AG04450 (cell line): Measurements from ENCODE around the gene ENOX1. TPM values are rescaled to one million over a fixed set of nuclear protein-coding genes. Genes with fewer than 3 reads are reported as not detected.

Experiments
- CTCF ChIA-PET: fragments of 300-600, 350-600 bp; formaldehyde crosslinking; extraction: SDS; loops from one replicate; lab custom pipeline; 2022; ENCODE audit warnings: antibody characterized with exemption, inconsistent platforms; lab: Charles Lee
- POLR2A ChIA-PET: fragments of 350-600 bp; formaldehyde crosslinking; extraction: SDS; loops from one replicate; lab custom pipeline; 2021; ENCODE audit warnings: antibody characterized with exemption, inconsistent platforms; lab: Yijun Ruan, JAX
- DNase-seq: peaks from one replicate; pipeline ENCODE4 v3.0.0-alpha.2; 2011; ENCODE audit warnings: low read depth, low spot score
- H3K27ac ChIP-seq: one replicate; pipeline ENCODE4 v1.5.1; 2012; ENCODE audit warnings: low read depth, low read length, control low read depth
- H3K27me3 ChIP-seq: one replicate; pipeline ENCODE4 v1.6.0; 2012; ENCODE audit warnings: low read length; ENCODE audit not compliant: control insufficient read depth, insufficient read depth
- H3K4me3 ChIP-seq: 2 replicates; pipeline ENCODE4 v1.5.1; 2011; ENCODE audit warnings: mild to moderate bottlenecking, low read depth, low read length, control low read depth
- H3K9me3 ChIP-seq: 2 replicates; pipeline ENCODE4 v1.5.1; 2012; ENCODE audit warnings: low read length; ENCODE audit not compliant: control insufficient read depth, insufficient read depth
- CTCF ChIP-seq: IDR thresholded peaks from 2 replicates; pipeline ENCODE4 v1.5.1; 2011; ENCODE audit warnings: low read depth, low read length, control low read depth, inconsistent platforms
- polyA plus RNA-seq: library from polyadenylated mRNA; depleted of rRNA; stranded (reverse); fragments of >200 nt; gene quantifications from 2 replicates; pipeline ENCODE4 v1.2.3, GENCODE V29; 2011

The ENOX1 gene
- polyA plus RNA-seq, 1 experiment: 3.9 TPM

- ChIA-PET CTCF (no interaction called here), POLR2A (no interaction called here)
- TF ChIP-seq CTCF: no peak
- no peaks in the 10 kb centered on the region for H3K27me3 ChIP-seq
- no peak overlapping the region for H3K4me3 ChIP-seq
- no peaks in the 10 kb centered on the region for H3K9me3 ChIP-seq
- no peak overlapping the region for H3K27ac ChIP-seq
- no peak for DNase-seq
Measured at GRCh38 chr13:43375797-43376465, 410.8 kb downstream of the ENOX1 start.

- Histone ChIP-seq H3K27ac (no peak overlapping the region), H3K4me3 (no peak overlapping the region), H3K9me3 (no peaks in the 10 kb centered on the region), H3K27me3 (no peaks in the 10 kb centered on the region)
- no peak for DNase-seq
- CTCF ChIA-PET: no interaction called here
- no peak for TF ChIP-seq CTCF
- POLR2A ChIA-PET: interaction anchor here (0.8 kb wide), 1 partner anchor 469 kb away, joined by 7 read pairs; no protein-coding TSS in a partner anchor
Measured at GRCh38 chr13:43374621-43375020, 412.2 kb downstream of the ENOX1 start.

- no peak overlapping the region for H3K4me3 ChIP-seq
- TF ChIP-seq CTCF: no peak
- ChIA-PET POLR2A (no interaction called here), CTCF (no interaction called here)
- no peaks in the 10 kb centered on the region for H3K9me3 ChIP-seq
- no peaks in the 10 kb centered on the region for H3K27me3 ChIP-seq
- no peak overlapping the region for H3K27ac ChIP-seq
- no peak for DNase-seq
Measured at GRCh38 chr13:43373400-43373799, 413.4 kb downstream of the ENOX1 start.

GRCh38 chr13:43370842-43371241 lies 415.9 kb downstream of the ENOX1 start:
- no peak for TF ChIP-seq CTCF
- POLR2A ChIA-PET: no interaction called here

GRCh38 chr13:43369319-43369718 lies 417.5 kb downstream of the ENOX1 start:
- no peak for TF ChIP-seq CTCF
- no peak for DNase-seq
- Histone ChIP-seq H3K4me3 (no peak overlapping the region), H3K27ac (no peak overlapping the region), H3K9me3 (no peaks in the 10 kb centered on the region), H3K27me3 (no peaks in the 10 kb centered on the region)
- ChIA-PET POLR2A (interaction anchor here (0.5 kb wide), 1 partner anchor 10 kb away, joined by 3 read pairs; no protein-coding TSS in a partner anchor), CTCF (no interaction called here)

More at GRCh38 chr13:43370842-43371241, 415.9 kb downstream of the ENOX1 start:
- Histone ChIP-seq H3K4me3 (no peak overlapping the region), H3K27me3 (no peaks in the 10 kb centered on the region), H3K9me3 (no peaks in the 10 kb centered on the region), H3K27ac (no peak overlapping the region)
- DNase-seq: no peak
- CTCF ChIA-PET: no interaction called here
